HG03460 (cell line): ENCODE data around the gene CYB5R2.

ENCODE experiments used
- ATAC-seq: cut with Tn5 transposase; IDR thresholded peaks from one replicate; pipeline ENCODE4 v1.9.1; 2021; ENCODE audit not compliant: unreplicated experiment

CYB5R2 gene

GRCh38 chr11:7672960-7673723 is at the start of gene CYB5R2:
CYB5R2 (minus strand) TSS chr11:7673500; CDS start chr11:7672825, 675 bp downstream.
- ATAC-seq = no peak

DNA sequence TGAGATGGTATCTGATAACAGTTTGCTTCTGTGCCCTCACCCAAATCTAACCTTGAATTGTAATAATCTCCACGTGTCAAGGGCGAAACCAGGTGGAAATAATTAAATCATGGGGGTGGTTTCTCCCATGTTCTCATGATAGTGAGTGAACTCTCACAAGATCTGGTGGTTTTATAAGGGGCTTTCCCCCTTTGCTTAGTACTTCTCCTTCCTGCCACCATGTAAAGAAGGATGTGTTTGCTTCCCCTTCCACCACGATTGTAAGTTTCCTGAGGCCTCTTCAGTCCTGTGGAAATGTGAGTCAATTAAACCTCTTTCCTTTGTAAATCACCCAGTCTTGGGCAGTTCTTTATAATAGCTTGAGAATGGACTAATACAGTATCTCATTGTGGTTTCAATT is 41.5 kb upstream of the CYB5R2 start:
- ATAC-seq = no peak

GRCh38 chr11:7706377-7706776 is 33.1 kb upstream of the CYB5R2 start, which contains the start of gene OVCH2:
OVCH2 (minus strand) TSS chr11:7706477; CDS start chr11:7706394, 83 bp downstream.
- no peak for ATAC-seq

GRCh38 chr11:7703740-7704139 is 30.4 kb upstream of the CYB5R2 start:
- ATAC-seq = no peak

GRCh38 chr11:7696424-7696823 is 23.1 kb upstream of the CYB5R2 start:
- no peak for ATAC-seq

DNA sequence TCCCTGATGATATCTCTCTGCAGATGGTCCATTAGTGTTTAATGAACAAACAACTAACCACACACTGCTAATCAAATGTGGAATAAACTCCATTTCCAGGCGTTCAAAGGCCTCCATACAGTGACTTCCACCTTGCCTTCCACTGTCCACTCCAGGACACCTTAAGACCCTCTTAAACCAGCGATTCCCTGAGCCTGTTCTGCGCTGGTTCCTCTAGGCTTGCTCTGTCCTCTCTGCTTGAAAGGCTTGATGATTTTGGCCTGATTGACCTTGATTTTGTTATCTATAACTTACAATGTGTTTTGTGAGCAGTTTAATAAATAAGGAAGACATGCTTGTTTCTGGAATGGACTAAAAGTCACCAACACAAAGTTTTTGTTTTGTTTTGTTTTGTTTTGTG is 20.9 kb upstream of the CYB5R2 start:
- ATAC-seq = no peak

- ATAC-seq = no peak
Measured at GRCh38 chr11:7692426-7692825, 19.1 kb upstream of the CYB5R2 start.

- ATAC-seq = no peak
Measured at GRCh38 chr11:7691759-7692350, 18.6 kb upstream of the CYB5R2 start.

- ATAC-seq = no peak
Measured at GRCh38 chr11:7690648-7691047, 17.3 kb upstream of the CYB5R2 start.

DNA sequence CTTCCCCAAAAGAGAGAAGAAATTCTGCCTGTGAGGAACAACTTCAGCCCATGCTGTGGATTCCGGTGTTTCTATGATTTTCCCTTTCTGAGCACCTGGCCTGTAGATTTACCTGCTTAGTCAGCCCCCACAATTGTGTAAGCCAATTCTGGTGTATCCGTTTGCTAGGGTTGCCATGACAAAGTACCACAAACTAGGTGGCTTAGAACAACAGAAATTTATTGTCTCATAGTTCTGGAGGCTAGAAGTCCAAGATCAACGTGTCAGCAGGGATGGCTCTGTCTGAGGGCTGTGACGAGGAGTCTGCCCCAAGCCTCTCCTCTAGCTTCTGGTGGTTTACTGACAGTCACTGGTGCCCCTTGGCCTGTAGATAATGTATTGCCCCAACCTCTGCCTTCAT is 15.9 kb upstream of the CYB5R2 start:
- ATAC-seq = no peak

DNA sequence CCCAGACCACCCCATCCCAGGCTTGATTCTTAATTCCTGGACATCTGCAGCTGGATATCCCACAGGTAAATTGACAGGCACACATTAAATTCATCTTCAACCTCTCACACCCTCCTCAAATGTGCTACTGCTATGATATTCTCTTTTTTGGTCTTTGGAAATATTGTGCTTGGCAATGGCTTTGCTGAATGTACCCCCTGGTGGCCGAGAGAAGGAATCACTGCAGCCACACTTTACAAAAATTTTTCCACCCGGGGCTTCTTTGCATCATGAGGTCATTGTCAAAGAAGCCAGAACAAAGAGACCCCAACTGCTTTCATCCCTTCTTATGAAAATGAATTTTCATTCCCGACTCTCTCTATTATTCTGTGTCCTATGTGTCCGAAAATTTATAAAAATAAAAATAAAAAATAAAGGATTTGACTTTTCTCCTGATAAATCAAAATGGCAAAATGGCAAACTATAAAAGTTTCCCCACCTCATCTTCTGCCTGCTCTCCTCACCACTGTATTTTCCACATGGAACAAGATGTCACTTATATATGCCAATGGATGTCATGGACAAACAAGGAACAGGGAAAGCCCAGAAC is 15.0 kb upstream of the CYB5R2 start:
- ATAC-seq = no peak

GRCh38 chr11:7687386-7687785 is 14.1 kb upstream of the CYB5R2 start:
- ATAC-seq = no peak

DNA sequence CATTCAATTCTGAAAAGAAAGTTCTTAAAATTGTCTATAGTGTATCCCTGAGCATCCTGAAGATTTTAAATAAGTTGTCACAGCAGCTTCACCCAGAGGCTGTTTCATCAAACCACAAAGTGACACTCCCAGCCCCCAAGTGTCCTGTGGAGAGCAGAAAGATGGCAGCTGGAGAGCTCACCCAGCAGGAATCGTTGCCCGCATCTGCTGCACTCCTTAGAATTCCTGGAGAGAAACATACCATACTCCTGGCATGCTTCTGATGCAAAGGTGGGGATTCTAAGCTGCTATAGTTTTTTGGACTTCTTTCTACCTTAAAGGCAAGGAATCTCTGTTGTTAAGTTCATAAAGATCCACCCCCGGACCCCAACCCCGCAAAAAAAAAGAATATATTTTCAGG is 13.5 kb upstream of the CYB5R2 start:
- ATAC-seq = no peak

- ATAC-seq = no peak
Measured at GRCh38 chr11:7683571-7683970, 10.3 kb upstream of the CYB5R2 start.

DNA sequence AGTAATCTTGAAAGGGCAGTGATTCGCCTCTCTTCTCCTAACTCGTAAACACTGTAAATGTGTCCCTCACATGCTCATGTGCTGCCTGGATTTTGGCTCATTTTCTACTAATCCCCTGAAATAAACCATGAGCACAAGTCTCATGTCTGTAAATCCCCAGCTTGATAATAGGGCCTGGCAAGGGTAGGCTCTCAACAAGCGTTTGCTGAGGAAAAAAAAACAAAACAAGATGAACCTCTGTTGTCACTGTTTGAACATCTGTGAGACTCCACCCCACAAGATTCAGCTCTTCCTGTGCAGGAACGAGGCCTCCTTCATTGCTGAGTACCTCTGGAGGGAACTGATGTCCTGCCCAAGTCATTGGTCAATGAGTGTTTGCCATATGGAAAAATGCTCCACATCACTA is 4.5 kb upstream of the CYB5R2 start:
- ATAC-seq = no peak

DNA sequence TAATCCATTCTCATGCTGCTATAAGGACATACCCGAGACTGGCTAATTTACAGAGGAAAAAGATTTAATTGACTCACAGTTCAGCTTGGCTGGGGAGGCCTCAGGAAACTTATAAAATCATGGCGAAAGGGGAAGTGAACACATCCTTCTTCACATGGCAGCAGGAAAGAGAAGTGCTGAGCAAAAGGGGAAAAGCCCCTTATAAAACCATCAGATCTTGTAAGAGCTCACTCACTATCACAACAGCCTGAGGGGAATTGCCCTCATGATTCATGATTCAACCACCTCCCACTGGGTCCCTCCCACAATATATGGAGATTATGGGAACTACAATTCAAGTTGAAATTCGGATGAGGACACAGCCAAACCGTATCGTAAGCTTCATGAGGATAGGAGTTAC is 3.8 kb upstream of the CYB5R2 start:
- ATAC-seq = no peak

DNA sequence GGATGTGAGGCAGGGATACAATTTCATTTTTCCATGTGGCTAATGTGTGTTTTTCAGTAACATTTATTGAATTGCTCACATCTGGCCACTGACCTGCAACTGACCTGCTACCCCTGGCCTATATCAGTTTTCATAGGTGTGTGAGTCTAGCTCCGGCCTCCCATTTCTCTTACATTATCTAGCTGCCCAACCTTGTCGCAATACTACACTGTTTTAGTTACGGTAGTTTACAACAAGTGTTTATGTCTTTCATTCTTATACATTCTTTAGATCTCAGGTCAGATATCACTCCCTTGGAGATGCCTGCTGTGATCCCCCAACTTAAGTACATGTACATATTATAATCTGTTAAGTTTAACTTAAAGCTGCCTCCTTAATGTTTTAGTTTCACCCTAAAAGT is 2.3 kb upstream of the CYB5R2 start:
- ATAC-seq = no peak

GRCh38 chr11:7673724-7674434 is 579 bp upstream of the CYB5R2 start:
- ATAC-seq = no peak

DNA sequence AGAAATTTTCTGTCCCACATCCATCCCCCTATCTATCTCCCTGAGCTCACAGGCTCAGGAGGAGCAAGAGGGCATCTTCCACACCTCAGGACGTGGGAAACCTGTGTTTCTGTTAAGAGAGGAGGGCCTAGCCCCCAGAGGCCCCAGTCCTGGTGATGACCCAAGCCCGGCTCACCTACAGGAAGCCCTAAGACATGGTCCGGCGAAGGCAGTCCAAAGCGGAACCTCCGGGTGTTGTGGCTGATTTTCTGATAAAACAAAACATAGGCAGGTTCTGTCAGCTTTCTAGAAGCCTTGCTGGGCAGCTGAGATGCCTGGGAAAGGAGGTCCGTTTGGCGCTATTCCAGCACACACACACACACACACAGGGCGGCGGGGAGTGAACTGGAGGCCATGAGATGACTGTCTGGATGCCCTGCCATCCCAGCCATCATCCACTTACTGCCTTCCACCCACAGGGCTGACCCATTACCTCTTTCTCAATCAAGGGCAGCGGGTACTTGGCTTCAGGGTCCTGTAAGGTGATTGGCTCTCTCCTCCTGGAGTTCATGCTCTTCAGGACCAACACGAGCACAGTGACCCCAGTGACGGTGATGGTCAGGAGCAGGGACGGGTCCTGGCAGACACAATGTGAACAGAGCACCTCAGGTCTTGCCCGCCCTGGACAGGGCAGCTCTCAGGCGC is 882 bp downstream of the CYB5R2 start:
- ATAC-seq = peak; percentile 6

DNA sequence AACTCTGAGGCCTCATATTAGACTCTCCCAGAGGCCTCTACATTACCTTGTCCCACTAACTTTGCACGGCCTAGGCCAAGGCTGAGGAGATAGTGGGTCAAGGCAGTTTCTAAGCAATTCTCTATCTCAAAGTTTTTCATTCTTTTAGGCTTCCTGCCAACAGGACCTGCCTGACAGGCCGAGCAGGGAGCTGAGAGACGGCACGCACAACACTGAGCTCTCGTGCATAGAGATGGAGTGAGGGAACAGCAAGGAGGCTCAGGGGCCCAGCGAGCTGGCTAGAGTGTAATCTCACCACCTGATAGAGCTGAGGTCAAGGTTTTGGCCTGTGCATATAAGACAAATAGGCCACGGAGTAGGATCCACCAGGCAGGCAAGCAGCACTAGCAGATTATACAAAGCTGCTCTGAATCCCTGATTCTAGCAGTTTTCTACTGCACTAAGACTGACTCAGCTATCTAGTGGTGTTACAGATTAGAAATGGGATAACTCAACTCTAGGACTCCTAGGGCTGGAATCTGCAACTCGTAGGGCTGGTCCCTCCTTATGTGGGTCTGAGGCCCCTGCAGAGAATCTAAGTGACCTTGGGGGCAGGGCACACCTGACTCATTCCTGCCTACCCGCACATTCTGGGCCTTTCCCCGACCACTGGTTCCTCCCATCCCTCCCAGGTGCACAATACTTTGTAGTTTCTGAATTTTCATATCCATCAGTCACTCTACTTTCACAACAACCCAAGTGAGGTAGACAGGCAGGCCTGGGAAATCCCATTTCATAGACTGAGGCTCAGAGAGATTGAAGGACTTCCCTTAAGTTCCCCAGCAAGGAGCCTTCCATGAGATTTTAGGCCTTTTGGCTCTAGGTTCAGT is 1.7 kb downstream of the CYB5R2 start:
- peak; percentile 52 for ATAC-seq
